Adipocyte (in vitro differentiated cells): Measurements from ENCODE around the gene GLYATL1.

Source experiments
- DNase-seq: peaks from one replicate; pipeline ENCODE4 v3.0.0-alpha.2; 2015; ENCODE audit warnings: low read depth
- H3K27me3 ChIP-seq: replicated peaks from 2 replicates; pipeline ENCODE4 v1.7.0; 2013; ENCODE audit warnings: mild to moderate bottlenecking, low read length, moderate library complexity; ENCODE audit not compliant: control insufficient read depth, insufficient read depth
- H3K36me3 ChIP-seq: 2 replicates; pipeline ENCODE4 v1.7.0; 2013; ENCODE audit warnings: low read length, mild to moderate bottlenecking, moderate library complexity; ENCODE audit not compliant: control insufficient read depth, insufficient read depth, severe bottlenecking
- H3K4me1 ChIP-seq: 2 replicates; pipeline ENCODE4 v1.7.0; 2013; ENCODE audit warnings: mild to moderate bottlenecking, low read length, moderate library complexity; ENCODE audit not compliant: control insufficient read depth, insufficient read depth
- H3K4me3 ChIP-seq: 2 replicates; pipeline ENCODE4 v1.7.0; 2013; ENCODE audit warnings: mild to moderate bottlenecking, low read length, moderate library complexity
- H3K9ac ChIP-seq: 2 replicates; pipeline ENCODE4 v1.7.0; 2013; ENCODE audit warnings: mild to moderate bottlenecking, low read length, moderate library complexity
- H3K9me3 ChIP-seq: 2 replicates; pipeline ENCODE4 v1.7.0; 2013; ENCODE audit warnings: mild to moderate bottlenecking, low read length, moderate library complexity; ENCODE audit not compliant: control insufficient read depth

The GLYATL1 gene

GRCh38 chr11:58927393-58928106 is 11.7 kb upstream of the GLYATL1 start:
- Histone ChIP-seq H3K27me3 (no peaks in the 10 kb centered on the region), H3K36me3 (no peaks in the 10 kb centered on the region), H3K9me3 (no peaks in the 10 kb centered on the region), H3K9ac (no peak overlapping the region), H3K4me1 (peaks cover 27% of the 10 kb centered on the region), H3K4me3 (peak overlapping the region; percentile 60)
- peak; percentile 56 for DNase-seq

GRCh38 chr11:58928107-58928499 is 11.2 kb upstream of the GLYATL1 start:
- Histone ChIP-seq H3K4me1 (peaks cover 27% of the 10 kb centered on the region), H3K9me3 (no peaks in the 10 kb centered on the region), H3K4me3 (peak overlapping the region; percentile 60), H3K36me3 (no peaks in the 10 kb centered on the region), H3K27me3 (no peaks in the 10 kb centered on the region), H3K9ac (no peak overlapping the region)
- DNase-seq, result no peak

- Histone ChIP-seq H3K9ac (no peak overlapping the region), H3K36me3 (no peaks in the 10 kb centered on the region), H3K9me3 (no peaks in the 10 kb centered on the region), H3K4me3 (no peak overlapping the region), H3K27me3 (no peaks in the 10 kb centered on the region), H3K4me1 (peaks cover 22% of the 10 kb centered on the region)
- no peak for DNase-seq
Measured at GRCh38 chr11:58928691-58929090, 10.6 kb upstream of the GLYATL1 start.

- no peak for DNase-seq
- Histone ChIP-seq H3K9ac (no peak overlapping the region), H3K4me3 (no peak overlapping the region), H3K9me3 (no peaks in the 10 kb centered on the region), H3K27me3 (no peaks in the 10 kb centered on the region), H3K36me3 (no peaks in the 10 kb centered on the region), H3K4me1 (peaks cover 22% of the 10 kb centered on the region)
Measured at GRCh38 chr11:58930926-58931325, 8.4 kb upstream of the GLYATL1 start.

- H3K36me3 ChIP-seq, result no peaks in the 10 kb centered on the region
- H3K9ac ChIP-seq, result no peak overlapping the region
- H3K4me1 ChIP-seq, result no peaks in the 10 kb centered on the region
Measured at GRCh38 chr11:58933661-58934060, 5.6 kb upstream of the GLYATL1 start.

GRCh38 chr11:58934945-58935513 is 4.3 kb upstream of the GLYATL1 start:
- Histone ChIP-seq H3K9ac (no peak overlapping the region), H3K9me3 (no peaks in the 10 kb centered on the region), H3K4me1 (no peaks in the 10 kb centered on the region), H3K4me3 (no peak overlapping the region), H3K27me3 (peaks cover 6% of the 10 kb centered on the region), H3K36me3 (no peaks in the 10 kb centered on the region)
- DNase-seq, result no peak

More at GRCh38 chr11:58933661-58934060, 5.6 kb upstream of the GLYATL1 start:
- peaks cover 6% of the 10 kb centered on the region for H3K27me3 ChIP-seq
- no peaks in the 10 kb centered on the region for H3K9me3 ChIP-seq
- no peak for DNase-seq
- no peak overlapping the region for H3K4me3 ChIP-seq

GRCh38 chr11:58938398-58938797 is 890 bp upstream of the GLYATL1 start:
- Histone ChIP-seq H3K27me3 (peaks cover 10% of the 10 kb centered on the region), H3K36me3 (no peaks in the 10 kb centered on the region), H3K4me1 (peaks cover 5% of the 10 kb centered on the region), H3K9me3 (no peaks in the 10 kb centered on the region), H3K9ac (no peak overlapping the region), H3K4me3 (no peak overlapping the region)
- DNase-seq, result no peak

- DNase-seq, result no peak
- H3K4me1 ChIP-seq, result peaks cover 5% of the 10 kb centered on the region
- H3K36me3 ChIP-seq, result no peaks in the 10 kb centered on the region
- H3K9me3 ChIP-seq, result no peaks in the 10 kb centered on the region
- no peak overlapping the region for H3K9ac ChIP-seq
- no peak overlapping the region for H3K4me3 ChIP-seq
- H3K27me3 ChIP-seq, result peaks cover 10% of the 10 kb centered on the region
Measured at GRCh38 chr11:58940028-58940427, 740 bp downstream of the GLYATL1 start.

GRCh38 chr11:58941838-58942237 is 2.5 kb downstream of the GLYATL1 start:
- H3K27me3 ChIP-seq, result peaks cover 5% of the 10 kb centered on the region
- peaks cover 21% of the 10 kb centered on the region for H3K4me1 ChIP-seq
- no peaks in the 10 kb centered on the region for H3K9me3 ChIP-seq
- H3K36me3 ChIP-seq, result no peaks in the 10 kb centered on the region
- no peak overlapping the region for H3K4me3 ChIP-seq
- no peak overlapping the region for H3K9ac ChIP-seq
- DNase-seq, result no peak

GRCh38 chr11:58945663-58946062 is 6.4 kb downstream of the GLYATL1 start:
- Histone ChIP-seq H3K27me3 (peaks cover 4% of the 10 kb centered on the region), H3K36me3 (no peaks in the 10 kb centered on the region), H3K9me3 (no peaks in the 10 kb centered on the region), H3K4me3 (no peak overlapping the region), H3K4me1 (peaks cover 23% of the 10 kb centered on the region), H3K9ac (no peak overlapping the region)
- no peak for DNase-seq

- H3K4me3 ChIP-seq, result no peak overlapping the region
- no peak overlapping the region for H3K9ac ChIP-seq
- DNase-seq, result no peak
- no peaks in the 10 kb centered on the region for H3K27me3 ChIP-seq
- peaks cover 18% of the 10 kb centered on the region for H3K4me1 ChIP-seq
- H3K9me3 ChIP-seq, result no peaks in the 10 kb centered on the region
- no peaks in the 10 kb centered on the region for H3K36me3 ChIP-seq
Measured at GRCh38 chr11:58949184-58949583, 9.9 kb downstream of the GLYATL1 start.
